ENCODE measurements around the gene F7.

Gene F7

DNA sequence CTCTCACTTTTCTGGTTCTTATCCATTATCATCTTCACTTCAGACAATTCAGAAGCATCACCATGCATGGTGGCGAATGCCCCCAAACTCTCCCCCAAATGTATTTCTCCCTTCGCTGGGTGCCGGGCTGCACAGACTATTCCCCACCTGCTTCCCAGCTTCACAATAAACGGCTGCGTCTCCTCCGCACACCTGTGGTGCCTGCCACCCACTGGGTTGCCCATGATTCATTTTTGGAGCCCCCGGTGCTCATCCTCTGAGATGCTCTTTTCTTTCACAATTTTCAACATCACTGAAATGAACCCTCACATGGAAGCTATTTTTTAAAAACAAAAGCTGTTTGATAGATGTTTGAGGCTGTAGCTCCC lies 14.2 kb downstream of the F7 start:
- no peak for DNase-seq

- DNase-seq = no peak
These were observed 14.9 kb downstream of the F7 start for GRCh38 chr13:113120300-113121182.

- DNase-seq = no peak
These were observed 15.8 kb downstream of the F7 start for GRCh38 chr13:113121183-113121927.

GRCh38 chr13:113121928-113122471 lies 16.4 kb downstream of the F7 start:
- DNase-seq = no peak

DNA sequence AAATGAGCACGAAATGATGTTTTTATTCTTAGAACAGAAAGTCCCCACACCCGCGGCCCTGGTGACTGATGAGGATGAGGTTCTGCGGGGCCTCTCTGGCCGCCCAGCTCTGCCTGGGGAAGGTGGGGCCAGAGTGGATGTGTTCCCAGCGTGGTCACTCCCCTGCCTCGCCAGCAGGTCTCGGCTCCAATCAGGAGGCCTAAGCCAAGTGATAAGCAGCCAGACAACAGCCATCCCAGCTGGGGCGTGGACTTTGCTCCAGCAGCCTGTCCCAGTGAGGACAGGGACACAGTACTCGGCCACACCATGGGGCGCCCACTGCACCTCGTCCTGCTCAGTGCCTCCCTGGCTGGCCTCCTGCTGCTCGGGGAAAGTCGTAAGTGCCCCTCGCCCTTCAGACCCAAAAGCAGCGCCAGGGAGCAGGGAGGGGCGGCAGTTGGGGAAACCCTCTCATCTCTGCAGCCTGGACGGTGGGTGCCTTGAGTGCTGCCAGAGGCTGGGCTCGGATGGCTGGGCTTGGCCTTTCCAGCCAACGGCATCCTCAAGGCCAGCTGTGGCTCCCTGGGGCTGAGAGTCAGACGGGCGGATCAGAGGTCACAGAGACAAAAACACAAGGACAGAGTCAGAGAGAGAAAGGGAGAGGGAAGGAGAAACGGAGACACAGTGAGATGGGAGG lies 17.1 kb downstream of the F7 start, which contains the start of gene F10:
Gene F10, plus strand, starts transcription at position 250 of the 676 bp plus-strand sequence. Its CDS starts 57 bp downstream, at position 307.
- DNase-seq = no peak

GRCh38 chr13:113123226-113124201 lies 17.9 kb downstream of the F7 start:
- no peak for DNase-seq

- DNase-seq = no peak
These were observed 18.8 kb downstream of the F7 start for GRCh38 chr13:113124211-113124970.

- no peak for DNase-seq
These were observed 20.1 kb downstream of the F7 start for GRCh38 chr13:113125506-113126264.

DNA sequence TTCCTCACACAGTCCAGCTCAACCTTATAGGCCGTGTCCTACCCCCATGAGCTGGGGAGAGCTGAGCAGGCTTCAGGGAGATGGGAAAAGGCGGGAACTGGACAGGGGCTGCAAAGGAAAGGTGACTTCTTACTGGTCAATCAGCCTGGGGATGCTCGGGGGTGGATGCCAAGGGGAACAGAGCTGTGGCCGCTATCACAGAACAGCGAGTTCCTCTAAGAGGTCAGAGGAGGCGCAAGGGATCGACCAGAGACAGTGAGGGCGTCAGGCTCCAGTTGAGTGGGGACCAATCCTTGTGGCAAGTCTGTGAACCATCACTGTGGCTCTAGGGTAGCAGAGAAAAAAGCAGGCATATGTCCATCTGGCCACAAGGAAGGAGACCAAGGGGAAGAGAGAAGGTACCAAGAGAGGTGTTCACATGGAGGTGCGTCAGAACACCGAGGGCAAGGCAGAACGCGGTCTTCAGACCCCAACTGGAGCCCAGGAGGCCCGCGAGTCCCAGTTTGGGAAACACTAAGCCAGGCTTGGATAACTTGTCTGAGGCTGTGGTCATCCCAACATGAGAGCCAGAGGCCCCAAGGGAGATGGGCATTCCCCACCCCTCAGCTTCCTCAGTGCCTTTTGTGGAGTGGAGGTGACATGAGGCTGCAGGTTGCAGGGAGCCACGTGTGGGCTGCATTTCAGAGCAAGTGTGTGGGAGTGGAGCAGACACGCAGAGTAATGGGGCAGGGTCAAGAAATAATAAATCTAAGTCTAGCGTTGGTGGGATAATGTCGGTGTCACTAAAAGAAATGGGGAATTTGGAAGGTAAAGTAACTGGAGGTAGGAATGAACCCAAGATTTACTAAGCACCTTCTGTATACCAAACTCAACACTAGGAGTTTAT lies 20.9 kb downstream of the F7 start:
- DNase-seq = no peak

GRCh38 chr13:113129480-113129879 lies 23.9 kb downstream of the F7 start:
- DNase-seq = no peak

DNA sequence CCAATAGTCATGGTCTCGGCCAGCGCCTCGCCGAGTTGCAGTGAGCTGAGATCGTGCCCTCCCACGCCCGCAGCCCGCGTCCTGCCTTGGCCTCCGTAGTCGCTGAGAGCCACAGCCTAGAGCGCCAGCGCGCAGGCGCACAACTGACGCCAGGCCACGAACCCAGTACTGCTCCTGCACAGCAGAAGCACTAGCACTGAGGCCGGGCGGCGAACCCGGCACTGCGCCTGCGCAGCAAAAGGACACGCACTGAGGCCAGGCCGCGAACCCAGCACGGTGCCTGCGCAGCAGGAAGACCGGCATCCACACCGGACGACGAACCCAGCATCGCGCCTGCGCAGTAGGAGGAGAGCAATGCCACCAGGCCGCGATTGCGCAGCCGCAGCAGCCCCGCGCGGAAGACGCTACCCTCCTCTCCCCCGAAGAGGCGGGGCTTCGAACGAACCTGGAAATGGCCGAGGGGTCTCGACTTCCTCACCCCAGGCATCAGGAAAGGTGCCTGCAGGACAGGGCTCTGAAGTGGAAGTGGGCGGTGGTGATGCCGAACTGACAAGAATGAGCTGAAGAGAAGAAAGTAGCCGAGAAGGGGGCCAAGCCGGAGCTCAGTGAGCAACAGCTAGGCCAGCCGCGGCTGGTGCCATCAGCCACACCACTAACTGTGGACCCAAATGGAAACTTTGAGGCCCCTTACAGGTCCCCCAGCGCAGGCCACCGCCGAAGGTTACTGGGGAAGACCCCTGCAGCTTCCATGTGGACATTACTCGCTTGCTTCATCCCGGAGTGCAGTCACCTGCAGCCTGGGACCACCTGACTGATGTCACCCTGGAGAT lies 24.5 kb downstream of the F7 start:
- no peak for DNase-seq

- no peak for DNase-seq
These were observed 29.7 kb downstream of the F7 start for GRCh38 chr13:113135281-113135760.

- no peak for DNase-seq
These were observed 32.2 kb downstream of the F7 start for GRCh38 chr13:113137691-113138298.

DNA sequence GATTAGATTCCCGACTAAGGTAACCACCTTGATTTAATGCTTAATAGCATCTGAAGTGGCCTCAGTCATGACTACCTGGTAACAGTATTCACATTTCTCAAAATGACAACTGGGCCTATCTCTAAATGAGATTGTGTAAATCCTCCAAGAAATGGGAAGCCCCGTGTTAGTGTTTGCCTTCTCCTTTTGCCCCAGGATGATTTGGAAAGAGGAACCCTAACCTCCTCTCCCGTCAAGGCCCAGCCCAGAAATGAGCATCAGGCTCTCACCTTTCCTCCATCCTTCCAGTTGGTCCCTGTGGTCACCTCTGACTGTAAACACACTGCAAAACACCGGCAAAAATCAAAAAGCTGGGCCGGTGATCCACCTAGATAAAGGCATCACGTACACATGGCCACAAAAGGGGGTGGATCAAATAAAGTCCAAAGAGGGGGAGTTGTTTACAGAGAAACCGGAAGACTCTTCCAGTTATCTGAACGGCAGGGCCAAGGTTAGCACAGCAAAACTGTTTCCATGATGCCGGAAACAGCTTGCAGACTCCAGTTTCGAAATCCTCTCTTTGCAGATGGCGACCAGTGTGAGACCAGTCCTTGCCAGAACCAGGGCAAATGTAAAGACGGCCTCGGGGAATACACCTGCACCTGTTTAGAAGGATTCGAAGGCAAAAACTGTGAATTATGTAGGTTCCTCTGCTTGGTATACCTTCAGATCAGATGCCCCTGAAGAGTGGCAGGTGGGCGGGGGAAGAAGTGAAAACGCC lies 33.4 kb downstream of the F7 start:
- no peak for DNase-seq

- no peak for DNase-seq
These were observed 34.0 kb downstream of the F7 start for GRCh38 chr13:113139577-113139976.

- DNase-seq = no peak
These were observed 35.3 kb downstream of the F7 start for GRCh38 chr13:113140677-113141600.

Measured in NCI-H1417 (cell line).